Measurements from ENCODE around the gene PHC2. TPM values are rescaled to one million over a fixed set of nuclear protein-coding genes. Genes with fewer than 3 reads are reported as not detected.

Gene PHC2
- total and polyA plus RNA-seq, 9 of the 15 experiments (the other 6 are each of a cell fraction or from before 2014, with no cell fraction given), result 3.1 to 67.6 (median 34.6) TPM

- no peak for TF ChIP-seq ZNF398 (CRISPR knock-in tag; IDR thresholded peaks at IDR 0.05)
- TF ChIP-seq CAMTA2 (CRISPR knock-in tag; conservative IDR thresholded peaks at IDR 0.05), result no peak
- no peak for TF ChIP-seq NCOR1 (IDR thresholded peaks at IDR 0.05)
- no peak for TF ChIP-seq ZFP30 (CRISPR knock-in tag; IDR thresholded peaks at IDR 0.05; ENCODE audit: borderline replicate concordance)
- TF ChIP-seq C11orf30 (IDR thresholded peaks at IDR 0.05; ENCODE audit: low read depth), result no peak
- TF ChIP-seq NFATC3 (IDR thresholded peaks at IDR 0.05), result no peak
- no peak for TF ChIP-seq ZKSCAN8 (CRISPR knock-in tag; IDR thresholded peaks at IDR 0.05)
- TF ChIP-seq, protein P1, sequence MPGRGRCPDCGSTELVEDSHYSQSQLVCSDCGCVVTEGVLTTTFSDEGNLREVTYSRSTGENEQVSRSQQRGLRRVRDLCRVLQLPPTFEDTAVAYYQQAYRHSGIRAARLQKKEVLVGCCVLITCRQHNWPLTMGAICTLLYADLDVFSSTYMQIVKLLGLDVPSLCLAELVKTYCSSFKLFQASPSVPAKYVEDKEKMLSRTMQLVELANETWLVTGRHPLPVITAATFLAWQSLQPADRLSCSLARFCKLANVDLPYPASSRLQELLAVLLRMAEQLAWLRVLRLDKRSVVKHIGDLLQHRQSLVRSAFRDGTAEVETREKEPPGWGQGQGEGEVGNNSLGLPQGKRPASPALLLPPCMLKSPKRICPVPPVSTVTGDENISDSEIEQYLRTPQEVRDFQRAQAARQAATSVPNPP (IDR thresholded peaks at IDR 0.05; ENCODE audit: borderline replicate concordance, insufficient read depth, insufficient read length), result no peak
- TF ChIP-seq, protein P2, sequence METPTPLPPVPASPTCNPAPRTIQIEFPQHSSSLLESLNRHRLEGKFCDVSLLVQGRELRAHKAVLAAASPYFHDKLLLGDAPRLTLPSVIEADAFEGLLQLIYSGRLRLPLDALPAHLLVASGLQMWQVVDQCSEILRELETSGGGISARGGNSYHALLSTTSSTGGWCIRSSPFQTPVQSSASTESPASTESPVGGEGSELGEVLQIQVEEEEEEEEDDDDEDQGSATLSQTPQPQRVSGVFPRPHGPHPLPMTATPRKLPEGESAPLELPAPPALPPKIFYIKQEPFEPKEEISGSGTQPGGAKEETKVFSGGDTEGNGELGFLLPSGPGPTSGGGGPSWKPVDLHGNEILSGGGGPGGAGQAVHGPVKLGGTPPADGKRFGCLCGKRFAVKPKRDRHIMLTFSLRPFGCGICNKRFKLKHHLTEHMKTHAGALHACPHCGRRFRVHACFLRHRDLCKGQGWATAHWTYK (CRISPR knock-in tag; IDR thresholded peaks at IDR 0.05), result peak; percentile 35; the same call in 1 of the 2 replicates
- no peak for TF ChIP-seq ZNF12 (CRISPR knock-in tag; IDR thresholded peaks at IDR 0.05)
- no peak for TF ChIP-seq POLR2H (tag; IDR thresholded peaks at IDR 0.05; ENCODE audit: low read depth)
- no peak for TF ChIP-seq SMAD2 (IDR thresholded peaks at IDR 0.05; ENCODE audit: low read depth, low read length)
- no peak for TF ChIP-seq MIER1 (IDR thresholded peaks at IDR 0.05; ENCODE audit: low read depth)
- TF ChIP-seq, protein P3, sequence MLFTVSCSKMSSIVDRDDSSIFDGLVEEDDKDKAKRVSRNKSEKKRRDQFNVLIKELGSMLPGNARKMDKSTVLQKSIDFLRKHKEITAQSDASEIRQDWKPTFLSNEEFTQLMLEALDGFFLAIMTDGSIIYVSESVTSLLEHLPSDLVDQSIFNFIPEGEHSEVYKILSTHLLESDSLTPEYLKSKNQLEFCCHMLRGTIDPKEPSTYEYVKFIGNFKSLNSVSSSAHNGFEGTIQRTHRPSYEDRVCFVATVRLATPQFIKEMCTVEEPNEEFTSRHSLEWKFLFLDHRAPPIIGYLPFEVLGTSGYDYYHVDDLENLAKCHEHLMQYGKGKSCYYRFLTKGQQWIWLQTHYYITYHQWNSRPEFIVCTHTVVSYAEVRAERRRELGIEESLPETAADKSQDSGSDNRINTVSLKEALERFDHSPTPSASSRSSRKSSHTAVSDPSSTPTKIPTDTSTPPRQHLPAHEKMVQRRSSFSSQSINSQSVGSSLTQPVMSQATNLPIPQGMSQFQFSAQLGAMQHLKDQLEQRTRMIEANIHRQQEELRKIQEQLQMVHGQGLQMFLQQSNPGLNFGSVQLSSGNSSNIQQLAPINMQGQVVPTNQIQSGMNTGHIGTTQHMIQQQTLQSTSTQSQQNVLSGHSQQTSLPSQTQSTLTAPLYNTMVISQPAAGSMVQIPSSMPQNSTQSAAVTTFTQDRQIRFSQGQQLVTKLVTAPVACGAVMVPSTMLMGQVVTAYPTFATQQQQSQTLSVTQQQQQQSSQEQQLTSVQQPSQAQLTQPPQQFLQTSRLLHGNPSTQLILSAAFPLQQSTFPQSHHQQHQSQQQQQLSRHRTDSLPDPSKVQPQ (CRISPR knock-in tag; IDR thresholded peaks at IDR 0.05; ENCODE audit: borderline replicate concordance), result no peak
- TF ChIP-seq NR3C1 (CRISPR knock-in tag; IDR thresholded peaks at IDR 0.05), result no peak
- TF ChIP-seq ZNF511 (CRISPR knock-in tag; IDR thresholded peaks at IDR 0.05), result no peak
- 0 out of 2 replicates have a peak, but pooled peaks have one; percentile 9 for TF ChIP-seq STAG1 (CRISPR knock-in tag; IDR thresholded peaks at IDR 0.05; ENCODE audit: borderline replicate concordance)
- no peak for TF ChIP-seq TAF7 (tag; IDR thresholded peaks at IDR 0.05)
- TF ChIP-seq ASH1L (IDR thresholded peaks at IDR 0.05; ENCODE audit: borderline replicate concordance, low read depth, partially characterized antibody), result no peak
These were observed 81.7 kb downstream of the PHC2 start (continued) for GRCh38 chr1:33349081-33349759.

Measured in K562 (cell line).